Measurements from ENCODE around the gene ARMC3.
A peak's percentile ranks its signal among the peaks of the same experiment; 100 is the strongest.
"Not testable (repeated sequence)": the region's sequence is repeated elsewhere in the genome, so short reads cannot be mapped to it uniquely, and the experiment has no call there.

Gene ARMC3

DNA sequence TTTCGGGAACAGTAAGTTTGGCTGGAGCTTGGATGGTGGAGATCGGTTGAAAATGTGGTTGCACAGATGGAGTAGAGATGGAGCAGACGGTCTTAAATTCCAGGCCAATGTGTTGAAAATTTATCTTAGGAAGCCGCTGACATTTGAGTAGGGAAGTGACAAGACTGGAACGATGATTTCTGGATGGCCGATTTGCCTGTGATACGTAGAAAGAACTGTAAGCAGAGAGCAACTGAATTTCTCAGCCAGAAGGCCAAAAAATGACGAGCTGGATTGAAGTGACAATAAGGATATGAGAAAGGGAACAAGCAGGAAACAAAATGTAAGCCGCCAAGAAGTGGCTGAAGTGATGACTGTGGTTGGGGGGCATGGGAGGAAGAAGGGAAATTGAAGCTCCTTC, 687 bp upstream of the ARMC3 start:
- DNase-seq (ENCODE audit: insufficient read length, low spot score) (no peak), FAIRE-seq (no peak)

- DNase-seq (ENCODE audit: insufficient read length, low spot score); FAIRE-seq: not testable (repeated sequence)
Measured at GRCh38 chr10:22929053-22929452, 1.2 kb downstream of the ARMC3 start.

DNA sequence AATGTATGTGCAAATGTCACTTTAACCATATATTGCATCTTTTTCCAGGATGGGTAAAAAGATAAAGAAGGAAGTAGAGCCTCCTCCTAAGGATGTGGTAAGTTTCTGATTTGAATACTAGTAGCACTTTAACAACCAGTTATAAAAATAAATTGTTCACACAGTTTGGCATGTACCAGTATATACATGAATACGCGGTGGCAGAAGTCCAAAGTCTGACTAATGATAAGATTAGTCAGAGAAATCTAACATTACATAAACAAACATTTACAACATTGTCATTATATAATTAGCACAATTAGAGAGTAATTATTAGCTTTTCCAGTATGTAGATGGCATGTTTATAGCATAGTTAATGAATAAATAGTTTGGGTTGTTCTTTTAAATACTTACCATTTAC, 4.1 kb downstream of the ARMC3 start:
- FAIRE-seq (no peak), DNase-seq (ENCODE audit: insufficient read length, low spot score) (no peak)

DNA sequence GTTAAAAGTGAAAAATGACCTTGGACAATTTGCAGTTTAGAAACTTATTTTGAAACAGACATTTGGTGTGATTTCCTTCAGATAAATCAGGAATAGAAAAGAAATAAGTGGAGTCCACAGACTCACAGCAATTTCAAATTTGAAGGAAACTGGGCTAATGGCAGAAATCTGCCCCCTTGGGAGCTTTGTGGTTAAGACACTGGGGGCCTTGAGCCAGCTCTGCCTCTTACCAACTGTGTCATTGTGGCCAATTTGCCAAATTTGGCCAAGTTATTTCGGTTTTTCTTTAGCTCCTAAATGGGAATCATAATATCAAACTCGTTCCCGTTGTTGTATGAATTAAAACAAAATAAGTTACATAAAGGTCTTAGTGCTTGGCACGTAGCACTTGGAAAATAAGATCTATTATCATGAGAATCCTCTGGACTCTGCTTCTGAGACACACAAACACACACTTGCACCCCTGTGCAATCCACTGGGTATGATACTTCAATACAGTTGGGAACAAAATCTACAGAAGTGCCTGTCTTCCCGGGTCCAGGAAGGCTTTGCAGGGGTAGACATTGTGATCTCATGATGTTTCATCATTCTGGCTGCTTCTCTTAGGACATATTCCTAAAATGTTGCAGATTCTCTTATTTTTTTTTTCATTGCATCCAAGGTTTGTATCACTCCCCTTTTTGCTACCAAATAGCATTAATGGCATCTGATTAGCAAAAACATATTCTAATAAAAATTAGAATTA, 4.9 kb downstream of the ARMC3 start:
- no peak for FAIRE-seq
- no peak for DNase-seq (ENCODE audit: insufficient read length, low spot score)

DNA sequence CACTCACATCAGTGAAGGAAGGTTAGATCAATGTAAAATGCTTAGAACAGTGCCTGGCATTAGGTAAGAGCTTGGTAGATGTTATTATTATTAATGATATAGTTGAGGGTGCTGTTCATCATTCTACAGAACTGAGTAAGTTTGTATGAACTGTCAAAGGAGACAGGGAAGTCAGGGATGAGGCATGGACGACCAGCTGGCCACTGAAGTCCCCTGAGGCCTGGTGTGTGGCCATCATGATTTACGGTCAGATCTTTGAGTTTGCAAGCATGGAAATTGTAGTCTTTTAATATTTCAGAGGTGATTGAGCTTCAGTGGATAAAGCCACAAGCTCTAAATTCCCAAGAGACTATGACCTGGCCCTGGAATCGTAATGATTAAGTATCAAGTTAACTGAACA, 6.9 kb downstream of the ARMC3 start:
- DNase-seq (ENCODE audit: insufficient read length, low spot score): no peak
- no peak for FAIRE-seq

GRCh38 chr10:22942437-22942836, 14.6 kb downstream of the ARMC3 start:
- no peak for FAIRE-seq

GRCh38 chr10:22945934-22946673, 18.3 kb downstream of the ARMC3 start:
- DNase-seq (ENCODE audit: insufficient read length, low spot score) (no peak), FAIRE-seq (no peak)

More at GRCh38 chr10:22942437-22942836, 14.6 kb downstream of the ARMC3 start:
- no peak for DNase-seq (ENCODE audit: insufficient read length, low spot score)

- FAIRE-seq (no peak), DNase-seq (ENCODE audit: insufficient read length, low spot score) (no peak)
Measured at GRCh38 chr10:22954970-22955369, 27.1 kb downstream of the ARMC3 start.

DNA sequence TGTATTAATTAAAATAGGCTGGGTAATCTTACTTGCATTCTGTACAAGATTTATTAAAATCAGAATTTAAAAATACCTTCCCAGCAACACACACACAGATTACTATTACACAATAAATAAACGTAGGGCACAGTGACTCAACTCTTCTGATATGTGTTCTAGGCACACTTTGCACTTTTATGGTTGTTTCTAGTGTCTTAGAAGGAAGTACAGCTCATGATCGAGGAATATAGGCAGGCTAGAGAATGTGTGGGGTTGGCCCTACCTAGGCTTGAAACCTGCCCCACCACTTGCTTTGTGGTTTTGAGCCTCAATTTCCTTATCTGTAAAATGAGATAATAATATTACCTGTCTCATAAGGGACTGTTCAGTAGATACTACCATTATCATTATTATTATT, 30.5 kb downstream of the ARMC3 start:
- DNase-seq (ENCODE audit: insufficient read length, low spot score): no peak
- no peak for FAIRE-seq

DNA sequence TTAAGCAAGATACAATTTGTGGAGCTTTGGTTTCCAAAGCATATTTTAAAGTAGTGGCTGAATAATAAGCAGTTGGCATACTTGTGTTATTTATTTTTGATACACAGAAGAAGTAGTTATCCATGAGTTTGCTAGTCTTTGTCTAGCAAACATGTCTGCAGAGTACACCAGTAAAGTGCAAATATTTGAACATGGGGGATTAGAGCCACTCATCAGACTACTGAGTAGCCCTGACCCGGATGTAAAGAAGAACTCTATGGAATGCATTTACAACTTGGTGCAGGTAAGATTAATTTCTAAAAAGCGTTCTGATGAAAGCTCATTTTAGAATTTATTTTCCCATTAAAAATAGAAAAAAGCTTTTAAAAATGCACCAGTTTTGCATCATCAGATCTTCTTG, 31.4 kb downstream of the ARMC3 start:
- DNase-seq (ENCODE audit: insufficient read length, low spot score) (no peak), FAIRE-seq (no peak)

DNA sequence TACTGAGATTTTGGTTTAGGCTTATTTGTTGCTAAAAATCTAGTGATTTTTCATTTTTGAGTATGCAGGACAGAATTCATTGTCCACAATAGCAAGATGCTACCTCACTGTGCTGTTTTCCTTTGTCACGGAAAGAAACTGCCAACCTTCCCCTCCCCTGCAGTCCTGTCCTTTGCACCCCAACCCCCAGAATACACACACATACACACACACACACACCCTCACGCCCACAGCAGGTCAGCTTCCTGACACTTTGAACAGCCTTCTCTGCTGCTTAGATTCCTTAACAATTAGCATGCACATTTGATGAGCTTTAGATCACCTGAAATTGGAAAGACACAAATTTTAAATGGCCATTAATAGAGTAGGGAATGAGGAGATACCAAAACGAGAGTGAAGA, 32.1 kb downstream of the ARMC3 start:
- DNase-seq (ENCODE audit: insufficient read length, low spot score): no peak
- no peak for FAIRE-seq

- FAIRE-seq (no peak), DNase-seq (ENCODE audit: insufficient read length, low spot score) (no peak)
Measured at GRCh38 chr10:22962817-22963216, 35.0 kb downstream of the ARMC3 start.

DNA sequence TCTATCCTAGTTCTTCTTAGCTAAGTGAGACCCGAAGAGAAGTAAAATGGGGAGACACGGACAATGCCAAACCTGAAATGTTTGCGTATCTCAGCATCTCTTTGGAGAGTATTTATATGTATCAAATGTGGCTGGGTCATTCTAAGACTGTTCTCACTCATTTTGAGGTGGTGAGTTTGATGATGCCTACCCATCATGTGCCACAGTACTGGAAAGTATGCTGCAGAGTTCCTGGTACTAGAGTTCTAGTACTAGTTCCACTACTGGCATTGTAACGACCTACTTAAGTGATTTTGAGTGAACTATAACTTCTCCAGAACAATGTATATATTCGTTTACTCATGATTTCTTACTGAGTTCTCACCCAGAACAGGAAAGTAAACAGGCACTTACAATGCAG, 41.9 kb downstream of the ARMC3 start:
- DNase-seq (ENCODE audit: insufficient read length, low spot score): no peak
- no peak for FAIRE-seq

DNA sequence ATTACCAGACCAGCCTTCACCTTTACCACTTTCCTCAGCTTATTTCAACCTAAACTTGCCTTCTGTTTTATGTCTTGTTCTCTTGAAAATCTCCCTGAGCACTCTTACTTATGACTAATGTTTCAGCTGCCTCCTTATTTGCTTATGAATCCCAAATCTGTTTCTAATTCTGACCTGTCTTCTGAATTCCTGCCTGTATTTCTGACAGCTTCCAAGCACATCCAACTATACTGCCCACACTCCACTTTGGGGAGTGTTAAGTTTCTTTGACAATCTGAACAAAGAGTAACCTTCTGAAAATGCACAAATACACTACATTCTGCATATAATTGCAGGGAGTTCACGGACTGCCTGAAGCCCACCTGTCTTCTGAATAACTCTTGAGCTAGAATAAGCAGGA, 48.7 kb downstream of the ARMC3 start:
- DNase-seq (ENCODE audit: insufficient read length, low spot score) (no peak), FAIRE-seq (no peak)

- DNase-seq (ENCODE audit: insufficient read length, low spot score): no peak
- FAIRE-seq: no peak
Measured at GRCh38 chr10:22977751-22978150, 49.9 kb downstream of the ARMC3 start.

GRCh38 chr10:22978287-22978686, 50.4 kb downstream of the ARMC3 start:
- DNase-seq (ENCODE audit: insufficient read length, low spot score) (no peak), FAIRE-seq (no peak)

DNA sequence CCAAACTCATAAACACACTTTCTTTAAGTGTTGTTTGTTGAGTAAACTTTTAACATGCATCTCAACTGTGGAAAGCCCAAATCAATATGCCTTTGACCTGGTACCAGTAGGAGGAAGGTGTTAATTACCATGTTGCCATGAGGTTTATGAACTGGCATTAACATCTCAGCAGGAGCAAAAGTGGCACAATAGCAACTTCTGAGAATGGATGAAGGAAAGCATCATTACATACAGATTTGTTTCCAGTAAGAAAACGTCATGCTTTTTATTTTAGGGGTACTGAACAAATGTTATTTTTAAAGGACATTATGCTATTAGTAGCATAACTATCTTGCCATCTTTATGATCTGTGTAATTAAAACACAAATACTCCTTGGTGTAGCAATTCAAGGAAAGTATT, 51.1 kb downstream of the ARMC3 start:
- FAIRE-seq: no peak
- no peak for DNase-seq (ENCODE audit: insufficient read length, low spot score)

DNA sequence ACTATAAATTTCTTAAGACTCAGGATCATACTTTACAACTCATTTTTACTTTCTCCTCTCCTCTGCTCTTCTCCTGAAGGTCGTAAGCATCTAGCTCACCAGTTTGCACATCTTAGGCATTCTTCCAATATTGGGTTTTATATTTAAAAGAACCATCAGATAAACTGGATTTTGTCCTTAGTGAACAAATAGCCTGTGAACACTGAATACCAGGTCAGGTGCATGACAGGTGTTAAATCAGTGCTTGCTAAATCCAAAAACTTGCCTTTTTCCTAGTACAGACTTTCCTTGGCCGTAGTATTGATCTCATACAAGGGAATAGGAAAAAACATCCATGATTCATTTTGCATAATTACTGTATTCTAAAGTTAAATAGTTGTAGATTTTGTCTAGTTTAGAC, 53.0 kb downstream of the ARMC3 start:
- FAIRE-seq (no peak), DNase-seq (ENCODE audit: insufficient read length, low spot score) (no peak)

GRCh38 chr10:22984066-22984465, 56.2 kb downstream of the ARMC3 start:
- no peak for DNase-seq (ENCODE audit: insufficient read length, low spot score)
- no peak for FAIRE-seq

DNA sequence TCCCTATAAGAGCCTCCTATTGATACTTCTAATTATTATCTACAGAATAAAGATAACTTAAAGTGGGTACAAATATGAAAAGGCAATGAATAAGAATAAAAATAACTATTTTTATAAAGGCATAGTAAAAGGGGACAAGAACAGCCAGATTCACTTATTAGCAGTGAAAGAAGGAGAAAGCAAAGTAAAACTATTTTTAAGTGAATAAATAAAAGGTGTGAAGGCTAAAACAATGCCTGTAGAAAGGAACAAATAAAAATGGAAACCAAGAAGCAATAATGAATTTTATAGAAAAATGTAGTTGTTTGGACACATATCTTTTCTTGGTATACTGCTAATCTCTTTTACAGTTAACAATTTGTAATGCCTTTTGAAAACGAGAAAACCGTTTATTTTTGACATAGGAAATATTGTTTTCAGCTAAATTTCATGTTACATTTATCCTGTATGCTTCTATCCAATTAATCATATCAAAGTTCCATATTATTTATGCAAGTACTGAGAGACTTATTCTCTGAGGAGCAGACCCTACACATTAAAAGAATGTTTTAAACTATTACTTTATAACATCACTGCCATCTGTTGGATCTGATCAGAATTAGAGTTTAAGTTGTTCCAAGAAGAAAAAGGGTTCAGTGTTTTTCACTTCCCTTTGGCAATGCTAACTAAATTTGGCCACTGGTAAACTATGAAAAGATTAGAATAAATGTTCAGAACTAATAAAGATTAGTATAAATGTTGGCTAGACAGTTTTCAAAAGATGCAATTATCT, 59.1 kb downstream of the ARMC3 start:
- DNase-seq (ENCODE audit: insufficient read length, low spot score) (peak; percentile 21), FAIRE-seq (no peak)

- DNase-seq (ENCODE audit: insufficient read length, low spot score) (peak; percentile 22), FAIRE-seq (no peak)
Measured at GRCh38 chr10:22988581-22989360, 60.9 kb downstream of the ARMC3 start.
